GM19099 (cell line): Measurements from ENCODE around the gene EIF2D.

Source experiments
- POLR2A ChIP-seq: IDR thresholded peaks from 3 replicates; pipeline ENCODE4 v1.6.1; 2011; ENCODE audit warnings: low read depth; ENCODE audit not compliant: insufficient read length; ENCODE audit errors: extremely low read depth

Gene EIF2D

DNA sequence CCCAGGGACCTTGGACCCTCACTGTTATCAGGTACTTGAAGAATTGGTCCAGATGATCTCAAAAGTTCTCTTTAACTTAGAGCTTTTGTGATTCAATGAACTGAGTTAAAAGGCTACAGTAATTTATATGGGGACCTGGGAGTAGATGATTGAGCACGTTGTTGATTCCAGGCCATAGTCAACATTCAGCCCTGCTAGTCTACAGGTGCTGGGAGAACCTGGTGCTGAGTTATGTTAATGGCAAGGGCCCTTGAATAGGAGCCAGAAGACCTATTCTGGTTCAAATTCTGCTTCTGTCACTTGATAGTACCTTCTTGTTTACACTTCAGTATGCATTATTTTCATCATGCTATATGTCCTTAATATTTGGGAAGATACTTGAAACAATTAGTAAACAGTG is 34.2 kb upstream of the EIF2D start:
- TF ChIP-seq POLR2A: no peak

- TF ChIP-seq POLR2A: no peak
These were observed 30.9 kb upstream of the EIF2D start for GRCh38 chr1:206643118-206643698.

GRCh38 chr1:206637605-206638004 is 25.3 kb upstream of the EIF2D start:
- no peak for TF ChIP-seq POLR2A

- no peak for TF ChIP-seq POLR2A
These were observed 24.4 kb upstream of the EIF2D start for GRCh38 chr1:206636671-206637070.

DNA sequence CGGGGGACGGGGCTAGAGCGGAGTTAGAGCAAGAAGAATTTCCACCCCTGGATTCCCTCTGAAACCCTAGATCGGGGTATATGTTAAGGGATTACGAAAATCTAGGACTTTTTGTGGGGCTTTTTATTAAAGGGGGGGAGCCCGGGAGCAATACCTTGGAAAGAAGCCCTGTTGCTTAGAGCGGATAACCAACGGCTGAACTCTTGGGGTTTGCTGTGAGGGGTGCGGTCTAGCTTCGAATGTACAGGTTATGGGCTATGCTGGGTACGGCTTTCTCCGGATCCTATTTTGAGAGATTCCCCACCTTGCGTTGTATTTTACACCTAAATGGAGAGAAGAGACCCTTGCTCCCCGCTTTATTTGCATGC is 23.7 kb upstream of the EIF2D start:
- no peak for TF ChIP-seq POLR2A

GRCh38 chr1:206635080-206635977 is 23.1 kb upstream of the EIF2D start, which contains the start of gene DYRK3:
Gene DYRK3 (plus strand): TSS chr1:206635536. CDS start chr1:206635704, 168 bp downstream.
- TF ChIP-seq POLR2A: peak; percentile 80

GRCh38 chr1:206634365-206635079 is 22.3 kb upstream of the EIF2D start:
- no peak for TF ChIP-seq POLR2A

- no peak for TF ChIP-seq POLR2A
These were observed 21.4 kb upstream of the EIF2D start for GRCh38 chr1:206633708-206634121.

GRCh38 chr1:206631085-206631509 is 18.8 kb upstream of the EIF2D start:
- TF ChIP-seq POLR2A: no peak

GRCh38 chr1:206628916-206629315 is 16.7 kb upstream of the EIF2D start:
- TF ChIP-seq POLR2A: no peak

GRCh38 chr1:206609229-206609991 is 2.9 kb downstream of the EIF2D start:
- peak; percentile 14 for TF ChIP-seq POLR2A

GRCh38 chr1:206608108-206608698 is 4.1 kb downstream of the EIF2D start:
- no peak for TF ChIP-seq POLR2A

GRCh38 chr1:206606867-206607266 is 5.4 kb downstream of the EIF2D start:
- TF ChIP-seq POLR2A: no peak

- TF ChIP-seq POLR2A: no peak
These were observed 7.4 kb downstream of the EIF2D start for GRCh38 chr1:206604861-206605260.
